Fibroblast of villous mesenchyme (primary cell): ENCODE results near the gene RAP1GAP2. TPM values are rescaled to one million over a fixed set of nuclear protein-coding genes. Genes with fewer than 3 reads are reported as not detected.

ENCODE experiments used
- DNase-seq: peaks from one replicate; pipeline ENCODE4 v3.0.0-alpha.2; 2010; ENCODE audit warnings: low read depth
- H3K4me3 ChIP-seq: 2 replicates; pipeline ENCODE4 v1.5.1; 2011; ENCODE audit warnings: low read depth, mild to moderate bottlenecking, low read length
- CTCF ChIP-seq: IDR thresholded peaks from 2 replicates; pipeline ENCODE4 v1.5.1; 2012; ENCODE audit warnings: low read depth, mild to moderate bottlenecking, low read length; ENCODE audit not compliant: insufficient read depth
- total RNA-seq: library from RNA; depleted of rRNA; stranded (reverse); fragments of >200 nt; gene quantifications from 2 replicates; pipeline ENCODE4 v1.2.3, GENCODE V29; 2012

RAP1GAP2 gene
- total RNA-seq, 1 donor, result 5.2 TPM

- no peak for TF ChIP-seq CTCF
- no peak for DNase-seq
These were observed 45.4 kb downstream of the RAP1GAP2 start for GRCh38 chr17:2841606-2842005.

GRCh38 chr17:2842464-2842863 is 46.2 kb downstream of the RAP1GAP2 start:
- no peak for TF ChIP-seq CTCF
- no peak overlapping the region for H3K4me3 ChIP-seq
- no peak for DNase-seq

More at GRCh38 chr17:2841606-2842005, 45.4 kb downstream of the RAP1GAP2 start:
- H3K4me3 ChIP-seq, result no peak overlapping the region

DNA sequence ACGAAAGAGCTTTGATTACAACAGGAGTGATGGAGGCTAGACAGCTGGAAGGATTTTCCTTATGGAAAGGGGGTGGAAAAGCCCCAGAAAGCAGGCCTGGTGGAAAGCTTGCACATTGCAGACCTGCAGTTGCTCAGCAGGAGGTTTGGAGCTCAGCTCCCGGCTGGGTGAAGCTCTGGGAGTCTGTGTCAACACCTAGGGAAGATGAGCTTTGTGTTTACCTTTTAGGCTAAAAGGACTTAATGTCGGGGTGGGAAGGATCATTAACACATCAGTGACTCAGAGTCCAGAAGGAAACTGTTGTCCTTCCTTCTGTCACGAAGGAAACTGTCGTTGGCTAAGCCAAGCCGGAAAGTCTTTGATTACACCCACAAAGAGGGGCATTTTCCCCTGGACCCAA is 48.2 kb downstream of the RAP1GAP2 start:
- DNase-seq, result peak; percentile 33
- peak; percentile 20 for TF ChIP-seq CTCF
- H3K4me3 ChIP-seq, result no peak overlapping the region

DNA sequence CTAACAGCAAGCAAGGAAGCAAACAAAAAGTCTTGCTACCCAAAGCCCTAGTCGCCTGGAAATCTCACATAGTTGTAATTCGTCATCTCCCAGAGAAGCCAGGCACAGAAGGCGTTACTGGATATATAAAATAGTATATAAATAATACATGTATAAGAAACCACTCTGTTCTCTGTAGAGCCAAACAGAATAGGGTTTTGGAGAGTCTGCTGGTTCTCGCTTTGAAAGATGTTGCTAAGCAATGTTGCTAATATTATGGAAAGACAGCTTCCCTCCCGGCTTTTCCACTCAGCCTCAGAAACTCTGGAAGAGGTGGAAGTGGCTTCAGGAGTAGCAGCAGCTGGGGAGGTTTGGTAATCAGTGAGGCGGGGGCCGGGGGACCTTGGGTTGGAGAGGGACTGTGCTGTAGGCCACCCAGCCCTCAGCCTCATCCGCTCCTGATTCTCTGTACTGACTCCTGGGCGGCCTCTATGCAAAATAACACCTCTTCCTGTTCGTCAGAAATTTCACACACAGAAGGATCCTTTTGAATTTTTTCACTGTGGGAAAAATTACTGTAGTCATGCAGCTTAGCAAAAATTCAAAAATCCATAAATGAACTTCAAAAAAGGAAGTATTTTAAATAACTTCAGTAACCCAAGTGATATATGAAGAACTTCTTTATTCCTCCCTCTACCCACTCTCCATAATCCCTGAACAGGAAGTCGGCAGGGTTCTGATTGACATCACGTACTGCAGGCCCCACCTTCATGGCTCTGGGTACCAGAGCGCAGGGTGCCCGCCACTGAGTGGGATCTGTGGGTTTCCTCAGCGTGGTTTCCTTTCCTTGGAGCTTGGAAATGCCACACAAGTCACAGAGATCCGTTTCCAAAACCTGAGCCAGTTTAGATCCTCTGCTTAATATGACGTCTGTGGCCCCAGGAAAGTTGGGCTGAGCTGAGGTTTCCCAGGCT is 51.4 kb downstream of the RAP1GAP2 start:
- TF ChIP-seq CTCF, result no peak
- no peak overlapping the region for H3K4me3 ChIP-seq
- no peak for DNase-seq

- H3K4me3 ChIP-seq, result no peak overlapping the region
- no peak for TF ChIP-seq CTCF
- no peak for DNase-seq
These were observed 53.1 kb downstream of the RAP1GAP2 start for GRCh38 chr17:2849327-2849670.

DNA sequence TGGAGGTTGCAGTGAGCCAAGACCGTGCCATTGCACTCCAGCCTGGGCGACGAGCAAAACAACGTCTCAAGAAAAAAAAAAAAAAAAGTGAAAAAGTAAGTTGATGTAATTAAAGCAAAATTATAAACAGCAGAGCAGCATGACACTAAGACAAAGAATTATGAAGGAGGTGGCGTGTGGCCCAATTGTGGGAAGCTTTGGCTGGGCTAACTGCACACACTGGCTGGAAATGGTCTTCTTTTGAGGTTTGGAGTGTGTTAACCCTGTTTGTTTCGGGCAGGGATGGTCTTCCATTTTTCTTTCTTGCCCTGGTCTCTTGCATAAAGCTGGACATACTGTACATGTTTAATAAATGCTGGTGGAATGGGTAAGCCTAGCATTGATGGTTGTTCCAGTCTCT is 54.8 kb downstream of the RAP1GAP2 start:
- DNase-seq, result no peak
- H3K4me3 ChIP-seq, result no peak overlapping the region
- TF ChIP-seq CTCF, result no peak
